Hepatocyte (in vitro differentiated cells): ENCODE results near the gene BMP2.

Experiments used
- EZH2 ChIP-seq: fragments of 200-600 bp; sonication (generic); IDR thresholded peaks from 2 replicates; pipeline ENCODE4 v1.6.1; 2016; ENCODE audit warnings: antibody characterized with exemption, mild to moderate bottlenecking, borderline replicate concordance
- TF ChIP-seq, protein P1 (sequence below): fragments of 200-600 bp; sonication (generic); IDR thresholded peaks from 2 replicates; pipeline ENCODE4 v1.5.1; 2016; ENCODE audit warnings: antibody characterized with exemption, mild to moderate bottlenecking; ENCODE audit not compliant: poor library complexity

DNA sequence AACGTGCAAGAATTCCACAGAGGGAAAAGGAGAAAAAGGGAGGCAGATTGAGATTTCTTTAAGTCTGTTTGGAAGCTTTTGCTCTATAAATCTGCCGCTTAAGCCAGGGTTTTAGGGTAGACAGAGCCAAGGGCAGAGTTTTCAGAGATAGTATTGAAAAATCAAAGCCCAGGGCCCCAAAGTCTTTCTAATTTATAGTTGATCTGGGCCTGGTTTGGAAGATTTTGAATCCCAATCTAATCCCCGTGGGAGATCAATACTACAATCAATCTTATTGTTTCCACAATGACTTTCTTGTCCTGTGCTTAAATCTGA lies 3.3 kb downstream of the BMP2 start:
- no peak for TF ChIP-seq EZH2
- TF ChIP-seq, protein P1, sequence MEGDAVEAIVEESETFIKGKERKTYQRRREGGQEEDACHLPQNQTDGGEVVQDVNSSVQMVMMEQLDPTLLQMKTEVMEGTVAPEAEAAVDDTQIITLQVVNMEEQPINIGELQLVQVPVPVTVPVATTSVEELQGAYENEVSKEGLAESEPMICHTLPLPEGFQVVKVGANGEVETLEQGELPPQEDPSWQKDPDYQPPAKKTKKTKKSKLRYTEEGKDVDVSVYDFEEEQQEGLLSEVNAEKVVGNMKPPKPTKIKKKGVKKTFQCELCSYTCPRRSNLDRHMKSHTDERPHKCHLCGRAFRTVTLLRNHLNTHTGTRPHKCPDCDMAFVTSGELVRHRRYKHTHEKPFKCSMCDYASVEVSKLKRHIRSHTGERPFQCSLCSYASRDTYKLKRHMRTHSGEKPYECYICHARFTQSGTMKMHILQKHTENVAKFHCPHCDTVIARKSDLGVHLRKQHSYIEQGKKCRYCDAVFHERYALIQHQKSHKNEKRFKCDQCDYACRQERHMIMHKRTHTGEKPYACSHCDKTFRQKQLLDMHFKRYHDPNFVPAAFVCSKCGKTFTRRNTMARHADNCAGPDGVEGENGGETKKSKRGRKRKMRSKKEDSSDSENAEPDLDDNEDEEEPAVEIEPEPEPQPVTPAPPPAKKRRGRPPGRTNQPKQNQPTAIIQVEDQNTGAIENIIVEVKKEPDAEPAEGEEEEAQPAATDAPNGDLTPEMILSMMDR, result no peak
